Smooth muscle cell (in vitro differentiated cells): ENCODE results near the gene C12orf60. TPM values are rescaled to one million over a fixed set of nuclear protein-coding genes. Genes with fewer than 3 reads are reported as not detected.

Experiments used
- DNase-seq: peaks from one replicate; lab custom pipeline; 2025; ENCODE audit not compliant: unreplicated experiment; lab: John Stamatoyannopoulos, UW
- H2AFZ ChIP-seq: fragments of 200-600 bp; sonication (generic); 2 replicates; pipeline ENCODE4 v1.6.0; 2016; ENCODE audit warnings: antibody characterized with exemption, low read depth, mild to moderate bottlenecking
- H3F3A ChIP-seq: fragments of 200-600 bp; sonication (generic); 2 replicates; pipeline ENCODE4 v1.6.0; 2017; ENCODE audit warnings: antibody characterized with exemption, low read depth
- H3K27ac ChIP-seq: fragments of 200-600 bp; sonication (generic); 2 replicates; pipeline ENCODE4 v1.5.1; 2016; ENCODE audit warnings: low read depth, mild to moderate bottlenecking
- H3K27me3 ChIP-seq: fragments of 200-600 bp; sonication (generic); 2 replicates; pipeline ENCODE4 v1.6.1; 2016; ENCODE audit warnings: low read depth, mild to moderate bottlenecking
- H3K36me3 ChIP-seq: fragments of 200-600 bp; sonication (generic); 2 replicates; pipeline ENCODE4 v1.5.1; 2016; ENCODE audit warnings: low read depth
- H3K4me1 ChIP-seq: fragments of 200-600 bp; sonication (generic); 2 replicates; pipeline ENCODE4 v1.5.1; 2016; ENCODE audit warnings: low read depth
- H3K4me2 ChIP-seq: fragments of 200-600 bp; sonication (generic); 2 replicates; pipeline ENCODE4 v1.6.0; 2016; ENCODE audit warnings: mild to moderate bottlenecking
- H3K4me3 ChIP-seq: fragments of 200-600 bp; sonication (generic); 2 replicates; pipeline ENCODE4 v1.5.1; 2016; ENCODE audit warnings: mild to moderate bottlenecking
- H3K79me2 ChIP-seq: fragments of 200-600 bp; sonication (generic); 2 replicates; pipeline ENCODE4 v1.6.0; 2016; ENCODE audit warnings: low read depth, mild to moderate bottlenecking
- H3K9ac ChIP-seq: fragments of 200-600 bp; sonication (generic); 2 replicates; pipeline ENCODE4 v1.6.0; 2016; ENCODE audit warnings: low read depth
- H3K9me3 ChIP-seq: fragments of 200-600 bp; sonication (generic); replicated peaks from 2 replicates; pipeline ENCODE4 v1.5.1; 2016; ENCODE audit warnings: low read depth
- H4K20me1 ChIP-seq: fragments of 200-600 bp; sonication (generic); 2 replicates; pipeline ENCODE4 v1.6.0; 2016; ENCODE audit warnings: low read depth
- WGBS: methylation state at CpG from one replicate; pipeline ENCODE4 v1.1.7; 2016; ENCODE audit warnings: low lambda C conversion rate; 5-methylcytosine and 5-hydroxymethylcytosine counted together
- polyA plus RNA-seq: library from polyadenylated mRNA; unstranded; fragments of >200 nt; fragmentation: Nextera tagmentation; extraction: Ambion mirVana; gene quantifications from 2 replicates; pipeline ENCODE4 v1.2.1, GENCODE V29; 2016
- total RNA-seq: library from RNA; depleted of rRNA; stranded (reverse); fragments of >200 nt; gene quantifications from 2 replicates; pipeline ENCODE4 v1.2.3, GENCODE V29; 2014
- TF ChIP-seq, protein P1 (sequence below): fragments of 200-600 bp; sonication (generic); IDR thresholded peaks from 2 replicates; pipeline ENCODE4 v1.5.1; 2017; ENCODE audit warnings: borderline replicate concordance, mild to moderate bottlenecking, antibody characterized with exemption; ENCODE audit not compliant: insufficient read depth, poor library complexity, severe bottlenecking

Gene C12orf60
- total and polyA plus RNA-seq, 2 experiments from 2014 or later: 0.63 to 1.3 TPM

GRCh38 chr12:14873440-14874185 lies 70.1 kb downstream of the C12orf60 start:
- no peak overlapping the region for H3K9ac ChIP-seq
- no peak overlapping the region for H3K4me3 ChIP-seq
- no peak for DNase-seq
- no peak overlapping the region for H3K4me2 ChIP-seq
- no peaks in the 10 kb centered on the region for H4K20me1 ChIP-seq
- H3K36me3 ChIP-seq: no peaks in the 10 kb centered on the region
- no peaks in the 10 kb centered on the region for H3K79me2 ChIP-seq
- no peaks in the 10 kb centered on the region for H3K9me3 ChIP-seq
- TF ChIP-seq, protein P1, sequence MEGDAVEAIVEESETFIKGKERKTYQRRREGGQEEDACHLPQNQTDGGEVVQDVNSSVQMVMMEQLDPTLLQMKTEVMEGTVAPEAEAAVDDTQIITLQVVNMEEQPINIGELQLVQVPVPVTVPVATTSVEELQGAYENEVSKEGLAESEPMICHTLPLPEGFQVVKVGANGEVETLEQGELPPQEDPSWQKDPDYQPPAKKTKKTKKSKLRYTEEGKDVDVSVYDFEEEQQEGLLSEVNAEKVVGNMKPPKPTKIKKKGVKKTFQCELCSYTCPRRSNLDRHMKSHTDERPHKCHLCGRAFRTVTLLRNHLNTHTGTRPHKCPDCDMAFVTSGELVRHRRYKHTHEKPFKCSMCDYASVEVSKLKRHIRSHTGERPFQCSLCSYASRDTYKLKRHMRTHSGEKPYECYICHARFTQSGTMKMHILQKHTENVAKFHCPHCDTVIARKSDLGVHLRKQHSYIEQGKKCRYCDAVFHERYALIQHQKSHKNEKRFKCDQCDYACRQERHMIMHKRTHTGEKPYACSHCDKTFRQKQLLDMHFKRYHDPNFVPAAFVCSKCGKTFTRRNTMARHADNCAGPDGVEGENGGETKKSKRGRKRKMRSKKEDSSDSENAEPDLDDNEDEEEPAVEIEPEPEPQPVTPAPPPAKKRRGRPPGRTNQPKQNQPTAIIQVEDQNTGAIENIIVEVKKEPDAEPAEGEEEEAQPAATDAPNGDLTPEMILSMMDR: no peak
- no peak overlapping the region for H3K27ac ChIP-seq
- no peaks in the 10 kb centered on the region for H3K27me3 ChIP-seq
- WGBS: 86% methylated on average over 1 of the region's 1 CpG
- H2AFZ ChIP-seq: no peak overlapping the region
- H3F3A ChIP-seq: no peaks in the 10 kb centered on the region
- no peaks in the 10 kb centered on the region for H3K4me1 ChIP-seq

Other genes with a start within 250 kb of the C12orf60 start
- gene PLBD1, start 235.8 kb upstream of the C12orf60 start, total RNA-seq: 11.1 and 14.1 TPM in 2 replicates
- 14.0 and 19.9 TPM in 2 replicates for gene PLBD1, start 235.8 kb upstream of the C12orf60 start, polyA plus RNA-seq
- not detected in 2 replicates for gene GUCY2C, start 107.1 kb upstream of the C12orf60 start, total RNA-seq
- gene GUCY2C, start 107.1 kb upstream of the C12orf60 start, polyA plus RNA-seq: 0.08 TPM in 1 of 2 replicates, not detected in the other
- gene WBP11, start 192 bp upstream of the C12orf60 start, total RNA-seq: 20.6 and 24.2 TPM in 2 replicates
- gene WBP11, start 192 bp upstream of the C12orf60 start, polyA plus RNA-seq: 55.7 and 56.8 TPM in 2 replicates
- gene SMCO3, start 10.5 kb downstream of the C12orf60 start, total RNA-seq: 0.22 and 1.7 TPM in 2 replicates
- gene SMCO3, start 10.5 kb downstream of the C12orf60 start, polyA plus RNA-seq: 0.93 and 2.4 TPM in 2 replicates
- gene ART4, start 39.9 kb downstream of the C12orf60 start, total RNA-seq: 5.0 and 9.0 TPM in 2 replicates
- 1.7 and 2.0 TPM in 2 replicates for gene ART4, start 39.9 kb downstream of the C12orf60 start, polyA plus RNA-seq
- 173 and 176 TPM in 2 replicates for gene MGP, start 82.2 kb downstream of the C12orf60 start, total RNA-seq
- gene MGP, start 82.2 kb downstream of the C12orf60 start, polyA plus RNA-seq: 626 and 815 TPM in 2 replicates
- 3.9 and 7.8 TPM in 2 replicates for gene ERP27, start 134.9 kb downstream of the C12orf60 start, total RNA-seq
- gene ERP27, start 134.9 kb downstream of the C12orf60 start, polyA plus RNA-seq: 2.7 and 12.3 TPM in 2 replicates
- 31.5 and 36.4 TPM in 2 replicates for gene ARHGDIB, start 157.9 kb downstream of the C12orf60 start, total RNA-seq
- 35.8 and 39.2 TPM in 2 replicates for gene ARHGDIB, start 157.9 kb downstream of the C12orf60 start, polyA plus RNA-seq
- not detected in 2 replicates for gene PDE6H, start 169.4 kb downstream of the C12orf60 start, total RNA-seq
- gene PDE6H, start 169.4 kb downstream of the C12orf60 start, polyA plus RNA-seq: not detected in 2 replicates